HG03108 (cell line): Measurements from ENCODE around the gene SNX10.

ENCODE experiments used
- ATAC-seq: cut with Tn5 transposase; IDR thresholded peaks from one replicate; pipeline ENCODE4 v1.9.1; 2021; ENCODE audit warnings: moderate library complexity; ENCODE audit not compliant: unreplicated experiment

Gene SNX10

GRCh38 chr7:26398756-26399509, 107.3 kb downstream of the SNX10 start:
- peak; percentile 87 for ATAC-seq

GRCh38 chr7:26399736-26400135, 108.1 kb downstream of the SNX10 start:
- ATAC-seq: no peak

GRCh38 chr7:26403640-26404039, 112.0 kb downstream of the SNX10 start:
- ATAC-seq: no peak

DNA sequence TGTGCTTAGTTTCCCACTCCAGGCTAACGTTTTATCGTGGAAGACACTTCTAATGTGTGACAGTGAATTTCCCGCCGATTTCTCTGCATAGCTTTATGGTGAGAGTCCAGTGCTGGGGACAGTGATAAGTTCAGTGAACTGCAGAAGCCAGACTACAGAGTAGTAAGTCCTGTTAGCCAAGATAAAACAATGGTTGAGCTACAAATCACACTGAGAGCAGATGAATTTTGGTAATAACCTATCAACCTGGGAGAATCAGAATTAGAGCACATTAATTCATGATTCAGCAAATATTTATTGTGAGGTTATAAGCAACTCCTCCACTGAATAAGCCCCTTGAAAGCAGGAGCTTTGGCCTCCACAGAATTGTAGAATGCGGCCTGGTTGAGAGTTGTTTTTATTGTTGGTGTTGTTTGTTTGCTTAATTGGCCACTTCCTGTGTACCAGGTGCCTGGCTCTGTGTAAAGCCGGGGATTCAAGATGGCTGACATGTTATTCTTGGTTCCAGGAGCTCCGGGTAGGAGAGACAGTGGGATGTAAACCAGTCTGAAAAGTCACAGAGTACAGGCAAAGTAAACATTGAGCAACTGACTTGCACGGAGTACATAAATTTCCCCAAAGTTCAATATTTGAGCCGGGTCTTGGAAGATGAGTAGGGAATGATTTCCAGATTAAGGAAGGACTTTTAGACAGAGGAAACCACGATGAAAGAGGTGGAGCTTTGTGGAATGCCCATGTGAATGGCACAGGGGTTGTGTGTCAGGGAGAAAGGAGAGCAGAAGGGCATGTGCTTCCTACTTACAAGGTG, 112.7 kb downstream of the SNX10 start:
- no peak for ATAC-seq

GRCh38 chr7:26406433-26406832, 114.8 kb downstream of the SNX10 start:
- no peak for ATAC-seq

GRCh38 chr7:26409661-26410547, 118.2 kb downstream of the SNX10 start:
- ATAC-seq: no peak

GRCh38 chr7:26413007-26413691, 121.5 kb downstream of the SNX10 start:
- ATAC-seq: no peak

DNA sequence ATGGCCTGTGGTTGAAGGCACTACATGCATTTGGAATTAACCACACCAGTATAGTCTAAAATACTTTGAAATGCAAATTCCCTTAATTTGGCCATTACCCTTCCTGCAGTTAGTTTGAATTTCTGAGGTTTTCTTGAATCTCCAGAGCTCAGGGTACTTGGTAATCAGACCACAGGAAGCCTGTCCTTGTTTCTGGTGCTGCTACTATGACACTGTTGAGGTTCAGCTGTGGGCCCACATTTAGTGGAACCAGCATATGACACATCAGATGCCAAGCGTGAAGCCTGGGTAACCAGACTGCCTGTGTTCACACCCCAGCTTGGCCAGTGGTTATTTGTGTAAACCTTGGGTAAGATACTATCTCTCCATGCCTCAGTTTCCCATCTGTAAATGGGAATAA, 124.3 kb downstream of the SNX10 start:
- no peak for ATAC-seq

DNA sequence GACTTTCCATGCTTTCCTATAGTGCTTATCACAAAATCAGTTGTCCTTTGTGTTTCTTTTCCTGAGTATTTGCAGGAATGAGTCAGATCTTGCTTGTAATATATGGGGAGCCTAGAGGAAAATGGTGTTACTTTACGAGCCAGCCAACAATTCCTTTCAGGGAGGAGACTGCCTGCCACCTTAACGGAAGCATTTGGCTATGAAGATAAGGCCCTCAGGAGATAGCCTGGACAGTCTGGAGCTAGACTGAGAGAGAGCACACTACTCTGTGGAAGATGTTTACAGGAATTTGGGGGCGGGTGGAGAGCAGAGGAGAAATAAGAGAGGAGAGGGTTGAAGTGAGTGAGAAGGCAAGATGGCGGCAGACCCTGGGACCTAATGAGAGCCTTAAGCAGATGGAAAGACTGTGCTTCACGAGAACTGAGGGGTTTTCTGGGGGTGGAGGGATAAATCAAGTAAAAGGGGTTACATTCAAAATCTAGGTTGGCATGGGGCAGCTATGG, 126.3 kb downstream of the SNX10 start:
- no peak for ATAC-seq

- no peak for ATAC-seq
These were observed 127.5 kb downstream of the SNX10 start for GRCh38 chr7:26419198-26419597.

DNA sequence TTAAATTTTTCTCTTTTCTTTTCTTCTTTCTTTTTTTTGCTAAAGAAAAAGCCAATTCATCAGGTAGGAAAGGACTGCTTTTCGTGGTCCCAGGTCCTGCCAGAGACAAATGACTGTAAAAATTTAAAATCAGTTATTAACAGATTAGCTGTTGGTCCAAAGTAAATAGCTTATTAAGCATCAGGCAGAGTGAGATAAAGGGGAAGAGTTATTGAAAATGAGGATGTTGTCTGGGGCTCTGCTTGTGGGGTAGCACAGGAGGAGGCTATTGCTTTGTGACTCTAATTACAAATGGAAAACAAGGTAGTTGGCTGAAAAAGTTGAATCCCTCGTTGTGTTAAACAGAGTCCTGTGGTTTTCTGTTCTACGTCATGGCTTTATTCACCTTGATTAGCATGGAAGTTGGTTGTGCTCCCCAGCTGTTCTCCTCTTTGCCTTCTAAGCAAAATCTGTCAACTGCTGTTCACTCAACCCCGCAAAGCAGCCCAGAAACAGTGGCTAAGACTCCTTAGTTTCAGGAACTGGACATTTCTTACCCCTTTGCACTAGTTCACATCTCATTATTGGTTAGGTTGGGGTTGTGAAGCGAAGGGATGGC, 128.9 kb downstream of the SNX10 start:
- ATAC-seq: no peak

DNA sequence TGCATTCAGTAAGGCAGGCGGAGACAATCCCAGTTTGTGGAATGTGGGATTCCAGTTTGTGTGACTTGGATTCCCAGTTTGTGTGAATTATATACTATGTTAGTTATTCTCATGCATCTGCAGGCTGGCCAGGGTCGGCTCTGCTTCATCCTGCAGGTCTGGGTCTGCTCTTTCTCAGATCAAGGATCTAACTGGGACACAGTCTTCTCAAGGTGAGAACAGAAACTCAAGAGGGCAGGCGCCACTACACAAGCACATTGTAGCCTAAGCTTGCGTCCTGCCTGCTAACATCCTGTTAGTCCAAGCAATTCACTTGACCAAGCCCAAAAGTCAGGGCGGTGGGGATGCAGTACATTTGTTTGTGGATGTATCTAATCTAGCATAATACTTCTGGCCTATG, 131.1 kb downstream of the SNX10 start:
- ATAC-seq: no peak

- ATAC-seq: no peak
These were observed 131.8 kb downstream of the SNX10 start for GRCh38 chr7:26423436-26423835.
